ENCODE results near the gene NOL12.
"Not testable (repeated sequence)": the region's sequence is repeated elsewhere in the genome, so short reads cannot be mapped to it uniquely, and the experiment has no call there.

Gene NOL12

GRCh38 chr22:37690407-37690806 lies 4.3 kb downstream of the NOL12 start:
- DNase-seq: no peak
- ChIA-PET POLR2A (no interaction called here), CTCF (interaction anchor here (1.3 kb wide), 2 partner anchors 11 to 55 kb away, joined by 3 read pairs; no protein-coding TSS in a partner anchor)
- Histone ChIP-seq H3K9me3 (ENCODE audit: control extremely low read depth in 1 of 5, control insufficient read depth in 4 of 5, insufficient read depth in 2 of 5, low read depth in 1 of 5, low read length in 4 of 5) (no peaks in the 10 kb centered on the region), H3K27ac (ENCODE audit: insufficient read depth in 1 of 2, low read depth in 1 of 2, low read length in 2 of 2, poor library complexity in 1 of 2, severe bottlenecking in 2 of 2) (no peak overlapping the region), H3K4me3 (ENCODE audit: control insufficient read depth in 1 of 7, extremely low read depth in 1 of 7, insufficient read depth in 4 of 7, low read depth in 2 of 7, low read length in 6 of 7) (no peak overlapping the region), H3K36me3 (ENCODE audit: control insufficient read depth in 4 of 4, insufficient read depth in 4 of 4, low read length in 3 of 4) (peaks cover 11 to 55% (median 45%) of the 10 kb centered on the region in 4 experiments), H3K4me1 (ENCODE audit: control extremely low read depth in 1 of 4, control insufficient read depth in 4 of 4, insufficient read depth in 4 of 4, low read length in 3 of 4) (peaks cover 0 to 16% (median 15%) of the 10 kb centered on the region in 4 experiments), H3K27me3 (replicated peaks in 2 of 5; ENCODE audit: control insufficient read depth in 4 of 5, insufficient read depth in 5 of 5, low read length in 4 of 5) (no peaks in the 10 kb centered on the region)
- WGBS (ENCODE audit: insufficient coverage): 93% methylated on average over 5 of the region's 7 CpGs

- H3K4me1 ChIP-seq (ENCODE audit: control extremely low read depth in 1 of 4, control insufficient read depth in 4 of 4, insufficient read depth in 4 of 4, low read length in 3 of 4): peaks cover 0 to 17% (median 14%) of the 10 kb centered on the region in 4 experiments
- ChIA-PET CTCF (interaction anchor here (1.1 to 1.3 kb wide), 2 partner anchors 11 to 48 kb away, joined by 3 read pairs; no protein-coding TSS in a partner anchor), POLR2A (no interaction called here)
- no peak for DNase-seq
- H3K27me3 ChIP-seq (replicated peaks in 2 of 5; ENCODE audit: control insufficient read depth in 4 of 5, insufficient read depth in 5 of 5, low read length in 4 of 5): no peaks in the 10 kb centered on the region
- no peak overlapping the region for H3K4me3 ChIP-seq (ENCODE audit: control insufficient read depth in 1 of 7, extremely low read depth in 1 of 7, insufficient read depth in 4 of 7, low read depth in 2 of 7, low read length in 6 of 7)
- H3K27ac ChIP-seq (ENCODE audit: insufficient read depth in 1 of 2, low read depth in 1 of 2, low read length in 2 of 2, poor library complexity in 1 of 2, severe bottlenecking in 2 of 2): no peak overlapping the region
- 98% methylated on average over 18 of the region's 18 CpGs for WGBS (ENCODE audit: insufficient coverage)
- peaks cover 11 to 55% (median 45%) of the 10 kb centered on the region in 4 experiments for H3K36me3 ChIP-seq (ENCODE audit: control insufficient read depth in 4 of 4, insufficient read depth in 4 of 4, low read length in 3 of 4)
- no peaks in the 10 kb centered on the region for H3K9me3 ChIP-seq (ENCODE audit: control extremely low read depth in 1 of 5, control insufficient read depth in 4 of 5, insufficient read depth in 2 of 5, low read depth in 1 of 5, low read length in 4 of 5)
Measured at GRCh38 chr22:37690901-37691504, 4.9 kb downstream of the NOL12 start.

- Histone ChIP-seq H3K27ac (ENCODE audit: insufficient read depth in 1 of 2, low read depth in 1 of 2, low read length in 2 of 2, poor library complexity in 1 of 2, severe bottlenecking in 2 of 2) (no peak overlapping the region), H3K36me3 (ENCODE audit: control insufficient read depth in 4 of 4, insufficient read depth in 4 of 4, low read length in 3 of 4) (peaks cover 11 to 53% (median 45%) of the 10 kb centered on the region in 4 experiments), H3K4me3 (ENCODE audit: control insufficient read depth in 1 of 7, extremely low read depth in 1 of 7, insufficient read depth in 4 of 7, low read depth in 2 of 7, low read length in 6 of 7) (no peak overlapping the region), H3K4me1 (ENCODE audit: control extremely low read depth in 1 of 4, control insufficient read depth in 4 of 4, insufficient read depth in 4 of 4, low read length in 3 of 4) (peaks cover 0 to 12% (median 6%) of the 10 kb centered on the region in 4 experiments), H3K27me3 (replicated peaks in 2 of 5; ENCODE audit: control insufficient read depth in 4 of 5, insufficient read depth in 5 of 5, low read length in 4 of 5) (no peaks in the 10 kb centered on the region), H3K9me3 (ENCODE audit: control extremely low read depth in 1 of 5, control insufficient read depth in 4 of 5, insufficient read depth in 2 of 5, low read depth in 1 of 5, low read length in 4 of 5) (no peaks in the 10 kb centered on the region)
- no peak for DNase-seq
- ChIA-PET POLR2A (no interaction called here), CTCF (no interaction called here)
- 96% methylated on average over 14 of the region's 15 CpGs for WGBS (ENCODE audit: insufficient coverage)
Measured at GRCh38 chr22:37692627-37693285, 6.6 kb downstream of the NOL12 start.

GRCh38 chr22:37694131-37694530 lies 8.0 kb downstream of the NOL12 start:
- ChIA-PET CTCF (interaction anchor here (1.4 to 2.6 kb wide), 2 partner anchors 13 to 51 kb away, joined by 5 to 16 read pairs; no protein-coding TSS in a partner anchor), POLR2A (interaction anchor here (0.6 kb wide), 1 partner anchor 102 kb away, joined by 3 read pairs; no protein-coding TSS in a partner anchor)
- not testable (repeated sequence) for H3K9me3 ChIP-seq (ENCODE audit: control extremely low read depth in 1 of 5, control insufficient read depth in 4 of 5, insufficient read depth in 2 of 5, low read depth in 1 of 5, low read length in 4 of 5); H3K27ac ChIP-seq (ENCODE audit: insufficient read depth in 1 of 2, low read depth in 1 of 2, low read length in 2 of 2, poor library complexity in 1 of 2, severe bottlenecking in 2 of 2); DNase-seq; H3K27me3 ChIP-seq (replicated peaks in 2 of 5; ENCODE audit: control insufficient read depth in 4 of 5, insufficient read depth in 5 of 5, low read length in 4 of 5); H3K4me3 ChIP-seq (ENCODE audit: control insufficient read depth in 1 of 7, extremely low read depth in 1 of 7, insufficient read depth in 4 of 7, low read depth in 2 of 7, low read length in 6 of 7)
- Histone ChIP-seq H3K36me3 (ENCODE audit: control insufficient read depth in 4 of 4, insufficient read depth in 4 of 4, low read length in 3 of 4) (peaks cover 6 to 41% (median 32%) of the 10 kb centered on the region in 4 experiments), H3K4me1 (ENCODE audit: control extremely low read depth in 1 of 4, control insufficient read depth in 4 of 4, insufficient read depth in 4 of 4, low read length in 3 of 4) (peaks cover 0 to 11% (median 6%) of the 10 kb centered on the region in 4 experiments)
- WGBS (ENCODE audit: insufficient coverage): 95% methylated on average over 6 of the region's 7 CpGs

- not testable (repeated sequence) for H3K27ac ChIP-seq (ENCODE audit: insufficient read depth in 1 of 2, low read depth in 1 of 2, low read length in 2 of 2, poor library complexity in 1 of 2, severe bottlenecking in 2 of 2); H3K27me3 ChIP-seq (replicated peaks in 2 of 5; ENCODE audit: control insufficient read depth in 4 of 5, insufficient read depth in 5 of 5, low read length in 4 of 5); H3K9me3 ChIP-seq (ENCODE audit: control extremely low read depth in 1 of 5, control insufficient read depth in 4 of 5, insufficient read depth in 2 of 5, low read depth in 1 of 5, low read length in 4 of 5); DNase-seq
- ChIA-PET POLR2A (interaction anchor here (1.5 kb wide), 1 partner anchor 37 kb away, joined by 4 read pairs; no protein-coding TSS in a partner anchor), CTCF (interaction anchor here (0.7 to 2.6 kb wide), 13 partner anchors 10 to 88 kb away, joined by 3 to 18 read pairs (median 5); partner anchors contain the start of genes LGALS1 and NOL12)
- Histone ChIP-seq H3K36me3 (ENCODE audit: control insufficient read depth in 4 of 4, insufficient read depth in 4 of 4, low read length in 3 of 4) (peaks cover 2 to 26% (median 22%) of the 10 kb centered on the region in 4 experiments), H3K4me3 (ENCODE audit: control insufficient read depth in 1 of 7, extremely low read depth in 1 of 7, insufficient read depth in 4 of 7, low read depth in 2 of 7, low read length in 6 of 7) (peak overlapping the region in 5 of 7 experiments; percentile 23 to 59 (median 36)), H3K4me1 (ENCODE audit: control extremely low read depth in 1 of 4, control insufficient read depth in 4 of 4, insufficient read depth in 4 of 4, low read length in 3 of 4) (peaks cover 0 to 16% (median 6%) of the 10 kb centered on the region in 4 experiments)
- WGBS (ENCODE audit: insufficient coverage): 29% methylated on average over 9 of the region's 13 CpGs
Measured at GRCh38 chr22:37696260-37696656, 10.1 kb downstream of the NOL12 start.

GRCh38 chr22:37696657-37697537 lies 10.8 kb downstream of the NOL12 start, which contains the start of gene TRIOBP:
TSS of gene TRIOBP (plus strand) at chr22:37697048. CDS start at chr22:37701366, 4,318 bp downstream.
- peak; percentile 95 to 98 (median 98) for DNase-seq
- Histone ChIP-seq H3K4me3 (ENCODE audit: control insufficient read depth in 1 of 7, extremely low read depth in 1 of 7, insufficient read depth in 4 of 7, low read depth in 2 of 7, low read length in 6 of 7) (peak within 1 kb of the TSS in 5 of 7 experiments; percentile 23 to 59 (median 36)), H3K27me3 (replicated peaks in 2 of 5; ENCODE audit: control insufficient read depth in 4 of 5, insufficient read depth in 5 of 5, low read length in 4 of 5) (no peaks in the 10 kb centered on the region), H3K4me1 (ENCODE audit: control extremely low read depth in 1 of 4, control insufficient read depth in 4 of 4, insufficient read depth in 4 of 4, low read length in 3 of 4) (peaks cover 0 to 22% (median 7%) of the 10 kb centered on the region in 4 experiments), H3K9me3 (ENCODE audit: control extremely low read depth in 1 of 5, control insufficient read depth in 4 of 5, insufficient read depth in 2 of 5, low read depth in 1 of 5, low read length in 4 of 5) (no peaks in the 10 kb centered on the region), H3K36me3 (ENCODE audit: control insufficient read depth in 4 of 4, insufficient read depth in 4 of 4, low read length in 3 of 4) (peaks cover 1 to 19% (median 16%) of the 10 kb centered on the region in 4 experiments), H3K27ac (ENCODE audit: insufficient read depth in 1 of 2, low read depth in 1 of 2, low read length in 2 of 2, poor library complexity in 1 of 2, severe bottlenecking in 2 of 2) (no peak within 1 kb of the TSS)
- CTCF ChIA-PET: interaction anchor here (0.7 to 2.6 kb wide), 10 partner anchors 10 to 70 kb away, joined by 3 to 18 read pairs (median 5); partner anchors contain the start of gene NOL12
- POLR2A ChIA-PET: interaction anchor here (1.1 kb wide), 1 partner anchor 35 kb away, joined by 3 read pairs; no protein-coding TSS in a partner anchor
- WGBS (ENCODE audit: insufficient coverage): 22% methylated on average over 31 of the region's 39 CpGs
